HG02885 (cell line): ENCODE results near the gene SH3YL1.

Source experiments
- ATAC-seq: cut with Tn5 transposase; IDR thresholded peaks from one replicate; pipeline ENCODE4 v1.9.1; 2021; ENCODE audit warnings: mild to moderate bottlenecking; ENCODE audit not compliant: unreplicated experiment, poor library complexity

Gene SH3YL1

DNA sequence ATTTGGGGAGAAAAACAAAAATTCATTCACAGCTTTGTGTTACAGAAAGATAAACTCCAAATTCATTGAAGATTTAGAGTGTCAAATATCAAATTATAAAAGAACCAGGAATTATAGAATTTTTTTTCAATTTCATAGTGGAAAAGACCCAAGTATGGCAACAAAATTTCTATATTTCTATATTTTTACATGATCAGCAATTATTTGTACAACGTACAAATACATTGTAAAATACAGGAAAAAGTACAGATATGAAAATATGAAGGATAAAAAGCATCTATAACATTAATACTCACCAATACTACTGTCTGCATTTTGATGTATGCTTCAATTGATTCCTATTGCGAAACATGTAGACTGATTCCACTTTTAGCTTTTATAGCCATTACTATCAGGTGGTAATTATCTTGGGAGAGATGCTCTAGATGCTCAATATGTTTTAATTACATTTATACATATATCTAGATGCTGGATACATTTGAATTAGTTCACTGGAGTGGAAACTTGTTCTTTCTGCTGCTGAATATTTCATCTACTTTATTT lies 4.0 kb downstream of the SH3YL1 start:
- no peak for ATAC-seq

DNA sequence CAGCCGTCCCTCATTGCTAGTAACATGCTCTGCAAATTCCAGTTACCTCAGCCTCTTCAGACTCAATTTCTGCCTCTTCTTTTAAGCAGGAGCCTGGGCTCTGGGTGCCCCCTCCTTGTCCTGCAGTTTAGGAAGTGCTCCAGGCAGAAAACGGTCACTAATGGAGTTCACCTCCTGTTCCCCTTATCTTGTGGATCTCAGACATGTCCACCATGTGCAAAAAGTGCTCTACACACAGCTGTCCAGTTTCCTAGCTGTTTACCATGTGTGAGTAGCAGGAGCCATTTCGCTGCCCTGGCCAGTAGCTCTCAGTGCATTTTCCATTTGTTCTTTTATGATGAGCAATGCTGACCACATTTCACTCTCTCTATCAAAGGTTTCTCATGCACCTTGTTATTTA lies 4.9 kb downstream of the SH3YL1 start:
- no peak for ATAC-seq

DNA sequence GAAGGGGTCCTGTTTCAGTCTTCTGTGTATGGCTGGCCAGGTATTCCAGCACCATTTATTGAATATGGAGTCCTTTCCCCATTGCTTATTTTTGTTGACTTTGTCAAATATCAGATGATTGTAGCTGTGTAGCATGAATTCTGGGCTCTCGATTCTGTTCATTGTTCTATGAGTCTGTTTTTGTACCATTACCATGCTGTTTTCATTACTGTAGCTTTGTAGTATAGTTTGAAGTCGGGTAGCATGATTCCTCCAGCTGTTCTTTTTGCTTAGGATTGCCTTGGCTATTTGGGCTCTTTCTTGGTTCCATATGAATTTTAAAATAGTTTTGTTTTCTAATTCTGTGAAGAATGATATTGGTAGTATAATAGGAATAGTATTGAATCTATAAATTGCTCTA lies 6.0 kb downstream of the SH3YL1 start:
- no peak for ATAC-seq

DNA sequence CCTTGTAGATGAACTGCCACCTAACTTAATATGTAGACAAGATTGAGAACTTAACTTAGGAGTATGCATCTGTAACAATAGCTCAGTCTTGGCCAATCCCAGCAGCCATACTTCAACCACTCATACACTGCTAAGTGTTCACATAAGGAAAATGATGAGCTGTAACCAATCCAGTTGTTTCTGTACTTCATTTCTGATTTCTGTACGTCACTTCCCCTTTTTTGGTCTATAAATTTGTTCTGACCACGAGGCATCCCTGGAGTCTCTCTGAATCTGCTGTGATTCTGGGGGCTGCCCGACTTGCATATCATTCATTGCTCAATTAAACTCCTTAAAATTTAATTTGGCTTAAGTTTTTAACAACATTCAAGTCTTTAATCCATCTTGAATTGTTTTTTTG lies 6.4 kb downstream of the SH3YL1 start:
- no peak for ATAC-seq

DNA sequence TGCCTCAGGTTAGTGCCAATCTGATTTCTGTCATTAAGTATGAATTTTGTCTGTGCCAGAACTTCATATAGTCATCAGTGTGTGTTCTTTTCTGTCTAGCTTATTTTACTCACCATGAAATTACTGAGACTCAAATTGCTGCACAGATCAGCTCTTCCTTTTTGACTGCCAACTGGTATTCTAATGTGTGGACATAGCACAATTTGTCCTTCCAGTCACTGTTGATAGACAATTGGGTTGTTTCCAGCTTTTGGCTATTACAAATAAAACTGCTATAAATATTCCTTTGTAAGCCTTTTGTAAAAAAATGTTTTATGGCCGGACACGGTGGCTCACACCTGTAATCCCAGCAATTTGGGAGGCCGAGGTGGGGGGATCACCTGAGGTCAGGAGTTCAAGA lies 7.7 kb downstream of the SH3YL1 start:
- no peak for ATAC-seq

DNA sequence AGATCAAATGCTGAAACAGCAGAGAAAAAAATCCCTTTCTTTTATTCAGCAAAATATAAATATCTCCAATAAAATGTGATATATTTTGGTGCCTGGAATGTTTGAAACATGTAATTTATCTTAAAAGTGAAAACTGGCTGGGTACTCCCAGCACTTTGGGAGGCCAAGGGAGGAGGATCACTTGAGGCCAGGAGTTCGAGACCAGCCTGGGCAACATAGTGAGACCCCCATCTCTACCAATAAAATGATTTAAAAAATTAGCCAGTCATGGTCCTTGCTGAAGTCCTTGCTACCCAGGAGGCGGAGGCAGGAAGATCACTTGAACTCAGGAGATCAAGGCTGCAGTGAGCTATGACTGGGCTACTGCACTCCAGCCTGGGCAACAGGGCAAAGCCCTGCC lies 8.6 kb downstream of the SH3YL1 start:
- no peak for ATAC-seq

DNA sequence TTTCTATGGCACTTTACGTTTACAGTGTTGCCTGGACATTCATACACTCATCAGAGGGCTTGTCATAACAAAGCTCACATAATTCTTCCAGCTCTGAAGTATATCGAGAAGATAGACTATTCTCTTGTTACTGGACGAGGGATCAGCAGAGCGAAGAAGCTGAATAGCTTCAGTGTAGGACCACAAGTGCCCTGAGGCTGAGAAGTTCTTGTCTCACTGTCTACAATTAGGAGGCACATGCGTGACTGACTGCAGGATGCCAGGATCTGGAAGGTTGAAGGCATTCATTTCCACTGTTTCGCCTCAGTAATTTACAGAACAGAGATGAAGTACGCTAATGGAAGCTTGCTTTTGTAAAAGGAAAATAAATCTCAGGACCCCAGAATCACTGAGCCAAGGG lies 9.6 kb downstream of the SH3YL1 start:
- ATAC-seq, result no peak

DNA sequence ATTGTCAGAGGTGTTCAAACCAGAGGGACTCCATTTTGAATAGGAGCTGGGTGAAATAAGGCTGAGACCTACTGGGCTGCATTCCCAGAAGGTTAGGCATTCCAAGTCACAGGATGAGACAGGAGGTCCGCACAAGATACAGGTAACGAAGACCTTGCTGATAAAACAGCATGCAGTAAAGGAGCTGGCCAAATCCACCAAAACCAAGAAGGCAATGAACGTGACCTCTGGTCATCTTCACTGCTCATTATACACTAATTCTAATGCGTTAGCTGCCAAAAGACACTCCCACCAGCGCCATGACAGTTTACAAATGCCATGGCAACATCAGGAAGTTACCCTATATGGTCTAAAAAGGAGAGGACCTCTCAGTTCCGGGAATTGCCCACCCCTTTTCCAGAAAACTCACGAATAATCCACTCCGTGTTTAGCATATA lies 10.6 kb downstream of the SH3YL1 start:
- ATAC-seq, result no peak

DNA sequence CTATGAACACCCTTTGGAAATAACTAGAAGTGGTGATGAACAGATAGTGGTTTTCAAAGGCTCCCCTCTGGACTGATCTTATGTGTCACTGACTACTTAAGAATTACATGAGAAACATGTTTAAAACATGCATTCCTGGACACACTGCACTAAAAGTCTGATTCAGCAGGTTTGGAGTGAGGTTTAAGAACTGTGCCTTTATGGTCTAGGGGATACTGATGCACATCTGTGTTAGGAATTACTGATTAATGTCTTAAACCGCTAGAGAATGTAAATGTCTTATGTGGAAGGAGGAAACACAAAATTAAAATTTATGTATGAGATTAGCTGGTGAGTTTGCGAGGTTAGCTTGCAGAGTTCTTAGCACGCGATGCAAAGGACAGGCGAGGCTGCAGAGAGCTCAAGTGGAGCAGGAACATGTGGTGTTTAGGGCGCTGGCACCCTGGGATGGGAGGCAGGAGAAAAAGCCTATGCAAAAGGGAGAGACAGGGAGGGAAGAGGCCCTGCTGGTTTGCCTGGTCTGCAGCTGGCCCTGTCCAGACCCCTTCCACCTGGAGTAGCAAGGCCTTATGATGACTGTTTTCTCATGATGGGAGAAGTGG lies 11.7 kb downstream of the SH3YL1 start:
- ATAC-seq, result no peak

DNA sequence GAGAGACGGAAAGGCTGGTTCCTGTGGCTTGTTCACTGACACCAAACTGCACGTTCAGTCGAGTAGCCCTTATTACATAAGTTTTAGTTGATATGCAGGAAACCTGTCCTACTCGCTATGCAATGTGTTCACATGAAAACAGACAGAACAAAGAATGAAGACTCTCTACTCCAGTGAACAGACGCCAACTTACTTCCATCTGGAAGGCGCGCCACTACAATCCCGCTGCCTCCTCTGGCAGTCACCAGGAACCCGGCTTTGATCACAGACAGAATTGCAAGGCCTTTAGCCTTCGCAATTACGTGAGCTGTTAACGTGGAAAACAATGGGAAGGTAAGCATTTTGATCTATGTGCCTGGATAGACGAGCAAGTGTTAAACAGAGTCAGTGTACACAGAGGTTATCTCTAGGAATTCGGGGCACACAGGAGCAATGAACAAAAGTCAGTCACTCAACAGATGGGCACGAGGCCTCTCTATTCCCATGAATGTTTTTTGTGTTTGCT lies 14.2 kb downstream of the SH3YL1 start:
- ATAC-seq, result no peak

DNA sequence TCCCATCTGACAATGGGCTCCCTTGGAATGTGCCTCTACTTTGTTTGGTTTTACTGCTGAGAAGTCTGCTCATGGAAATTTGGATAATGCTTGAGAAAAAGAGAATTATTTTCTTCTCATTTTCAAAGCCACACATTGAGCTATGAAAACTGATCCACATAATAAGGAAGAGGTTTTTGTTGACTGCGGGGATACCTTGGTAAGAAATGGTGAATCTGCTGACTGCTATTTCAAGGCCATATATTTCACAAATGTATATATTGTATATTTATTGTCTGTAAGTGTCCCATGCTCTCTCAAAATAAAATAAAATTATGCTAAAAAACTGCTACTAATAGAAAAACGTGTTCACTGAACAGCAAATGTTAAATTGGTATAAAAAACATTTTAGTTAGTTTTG lies 15.1 kb downstream of the SH3YL1 start:
- no peak for ATAC-seq

DNA sequence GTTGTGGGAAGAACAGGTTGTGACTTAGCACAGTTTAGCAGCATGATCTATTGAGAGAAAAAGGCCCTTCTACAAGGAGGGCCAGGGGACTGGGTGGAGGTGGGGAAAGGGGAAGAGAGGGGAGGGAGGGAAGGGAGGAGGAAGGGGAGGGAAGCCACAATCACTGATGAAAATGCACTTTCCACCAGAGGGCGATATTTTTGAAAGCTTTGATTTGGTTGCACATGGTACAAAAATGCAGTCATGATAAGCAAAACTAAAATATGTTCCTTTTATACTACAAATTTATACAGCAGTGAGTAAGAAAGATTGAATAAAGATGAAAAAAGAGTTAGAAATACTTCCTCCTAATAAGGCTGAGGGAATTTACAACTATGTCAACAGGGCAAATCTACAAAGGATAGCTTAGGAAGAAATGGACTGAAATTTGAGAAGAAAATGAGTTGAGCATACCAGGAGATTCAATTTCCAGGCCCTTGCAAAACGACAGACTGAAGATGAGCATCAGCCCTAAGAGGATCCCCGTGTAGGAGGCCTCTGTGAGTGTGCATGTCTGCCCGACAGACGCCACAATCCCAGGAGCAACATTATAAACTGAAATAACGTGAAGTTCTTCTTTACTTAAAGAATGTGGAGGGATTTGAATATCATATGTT lies 17.2 kb downstream of the SH3YL1 start:
- ATAC-seq, result peak; percentile 69

DNA sequence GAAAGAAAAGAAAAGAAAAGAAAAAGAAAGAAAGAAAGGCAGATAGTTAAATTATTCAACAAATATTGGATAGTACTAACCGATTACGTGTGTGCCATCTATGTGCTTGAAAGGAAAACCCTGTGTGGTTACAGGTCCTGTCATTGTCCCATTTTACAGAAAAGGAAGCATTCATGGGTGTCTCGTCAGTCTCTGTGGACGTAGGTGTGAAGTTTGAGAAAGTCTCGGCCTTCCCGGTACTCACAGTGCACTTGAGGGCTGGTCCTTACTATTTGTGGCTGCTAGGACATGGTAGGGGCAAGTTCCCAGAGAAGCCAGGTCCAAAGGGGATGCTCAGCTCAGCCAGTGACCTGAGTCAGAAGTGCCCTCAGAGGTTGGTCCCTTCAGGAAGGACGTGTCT lies 19.3 kb downstream of the SH3YL1 start:
- ATAC-seq, result no peak

DNA sequence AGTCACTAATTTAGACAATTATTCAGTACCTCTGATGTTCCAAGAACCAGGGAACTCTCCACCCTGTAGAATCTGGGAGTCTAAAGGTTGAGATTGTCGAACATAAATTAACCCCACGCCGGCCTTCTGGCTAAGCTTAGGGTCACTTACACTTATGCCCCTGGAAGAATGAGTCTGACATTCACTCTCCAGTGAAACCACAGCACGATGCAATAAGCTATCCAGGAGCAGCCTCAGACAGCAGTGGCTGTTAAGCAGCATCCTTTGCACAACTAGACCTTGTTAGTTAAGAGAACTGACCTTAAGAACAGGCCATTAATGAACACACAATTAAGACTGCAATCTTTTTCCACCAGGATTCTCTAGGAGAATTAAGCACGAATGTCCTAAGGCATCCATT lies 25.0 kb downstream of the SH3YL1 start:
- ATAC-seq, result no peak

DNA sequence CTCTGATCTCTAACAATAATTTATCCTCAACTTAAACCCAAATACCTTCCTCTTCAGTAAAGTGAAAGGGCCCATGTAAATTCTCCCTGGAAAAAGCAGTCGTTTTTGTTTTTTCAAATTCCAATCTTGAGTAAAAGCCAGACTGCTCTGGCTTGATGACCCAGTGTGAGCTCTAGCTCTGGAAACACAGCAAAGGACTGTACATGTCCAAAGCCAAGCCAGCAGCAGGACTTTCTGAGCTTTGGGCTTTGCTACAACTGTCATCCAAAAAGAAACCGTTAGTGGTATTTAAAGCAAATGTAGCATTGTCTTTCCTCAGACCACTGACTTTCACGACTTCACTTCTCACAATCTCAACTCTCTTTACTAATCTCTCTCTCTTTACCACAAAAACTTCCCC lies 25.4 kb downstream of the SH3YL1 start:
- no peak for ATAC-seq

DNA sequence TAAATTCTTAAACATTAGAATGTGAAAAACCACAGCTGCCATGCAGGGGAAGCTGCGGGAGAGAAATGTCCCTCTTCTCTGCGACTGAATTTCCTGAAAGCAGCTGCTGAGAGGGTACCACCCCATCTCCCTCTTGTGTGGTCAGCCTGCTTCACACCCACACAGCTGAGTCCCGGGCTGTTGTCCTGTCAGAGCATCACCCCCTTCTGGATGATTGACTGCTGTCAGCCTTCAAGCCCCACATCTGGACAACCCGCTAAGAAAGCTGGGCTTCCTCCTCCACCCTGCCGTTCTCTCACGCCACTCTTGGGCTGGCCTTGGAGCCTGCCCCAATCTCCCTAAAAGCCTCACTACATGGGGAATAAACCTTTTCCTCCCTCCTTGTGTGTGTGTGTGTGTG lies 26.0 kb downstream of the SH3YL1 start:
- ATAC-seq, result no peak

DNA sequence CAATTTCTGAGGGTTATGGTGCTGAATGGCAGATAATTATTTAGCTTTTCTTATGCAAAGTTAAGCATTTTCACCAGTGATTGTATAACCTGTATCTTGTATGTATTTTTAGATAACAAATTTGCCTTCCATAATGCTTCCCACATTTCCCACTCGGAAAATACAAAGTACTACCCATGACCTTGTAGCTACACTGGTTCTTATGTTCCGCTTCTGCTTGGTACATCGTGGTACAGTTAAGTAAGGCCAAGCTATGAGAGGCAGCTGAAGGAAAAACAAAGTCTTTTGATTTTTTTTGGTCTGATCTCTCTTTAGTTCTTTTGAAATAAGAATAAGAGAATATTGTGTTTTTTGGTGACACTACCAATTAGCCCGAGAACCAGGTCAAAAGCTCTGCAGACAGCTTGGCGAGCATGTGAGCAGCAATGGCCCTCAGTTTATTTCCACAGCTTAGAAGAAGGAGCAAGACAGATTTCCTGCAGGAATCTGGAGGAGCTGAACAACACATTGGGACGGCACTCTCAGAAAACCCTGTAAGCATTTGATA lies 26.8 kb downstream of the SH3YL1 start:
- ATAC-seq, result no peak

DNA sequence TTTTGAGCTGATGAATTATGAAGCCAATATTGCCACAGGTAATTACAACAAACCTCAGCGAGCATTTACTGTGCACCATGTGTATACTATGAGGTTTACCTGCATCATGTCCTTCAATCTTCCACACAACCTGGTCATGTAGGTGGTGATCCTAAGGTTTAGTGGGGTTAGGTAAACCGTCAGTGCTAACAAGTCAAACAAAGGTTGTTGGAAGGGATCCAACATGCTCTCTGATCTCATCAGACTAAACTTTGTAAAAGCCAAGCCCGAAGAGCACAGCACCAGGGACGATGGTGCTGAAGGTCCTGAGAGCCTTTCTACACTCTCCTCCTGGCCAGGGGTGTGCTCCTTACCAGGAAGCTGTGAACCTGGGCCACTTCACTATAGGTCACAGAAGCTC lies 29.4 kb downstream of the SH3YL1 start:
- ATAC-seq, result no peak

DNA sequence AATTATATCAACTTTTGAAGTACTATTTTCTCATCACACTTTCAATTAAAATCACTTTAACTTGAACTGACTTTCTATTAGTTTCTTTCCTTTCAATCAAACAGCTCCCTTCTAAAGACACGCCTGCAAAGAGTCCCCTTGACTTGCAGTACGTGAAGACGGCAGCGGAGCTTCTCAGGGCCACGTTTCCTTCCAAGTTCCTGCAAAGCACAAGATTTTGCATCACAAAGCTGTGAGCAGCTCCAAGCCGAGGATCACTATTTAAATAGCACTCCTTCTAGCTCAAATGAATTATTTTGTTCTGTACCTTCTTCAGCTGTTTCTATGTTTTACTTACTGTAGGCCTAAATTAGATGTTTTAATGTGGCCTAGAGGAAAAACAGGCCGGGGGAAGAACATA lies 30.8 kb downstream of the SH3YL1 start:
- ATAC-seq, result no peak

DNA sequence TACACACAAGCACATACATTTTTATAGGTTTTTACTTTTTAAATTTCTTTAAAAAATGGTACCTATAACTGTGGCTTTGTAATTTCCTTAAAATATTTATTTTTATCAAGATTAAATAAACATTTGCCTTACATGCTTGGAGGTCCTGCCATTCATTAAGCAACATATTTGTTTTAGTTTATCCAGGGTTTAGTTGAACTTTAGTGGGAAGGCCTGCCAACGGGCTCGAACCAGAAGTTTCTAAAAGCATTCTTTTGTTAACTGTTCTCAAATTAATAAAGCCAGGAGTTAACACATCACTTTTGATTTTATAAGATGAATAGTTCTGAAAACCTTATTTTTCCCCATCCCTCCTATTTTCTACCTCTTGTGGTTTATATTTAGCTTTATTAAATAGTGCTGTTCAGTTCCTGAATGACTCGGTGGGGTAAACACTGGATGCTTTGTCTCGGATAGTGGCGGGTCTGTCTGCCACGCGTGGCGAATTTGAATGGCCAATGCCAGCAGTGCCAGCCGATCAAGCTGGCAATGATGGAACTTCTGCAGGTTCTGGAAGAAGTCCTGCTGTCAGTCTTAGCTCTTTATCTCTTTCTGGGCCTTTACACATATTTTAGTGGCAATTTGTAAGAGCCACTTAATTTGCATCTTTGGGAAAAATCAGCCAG lies 32.2 kb downstream of the SH3YL1 start:
- no peak for ATAC-seq
